HepG2 (cell line): ENCODE results near the gene SHISA4. TPM values are rescaled to one million over a fixed set of nuclear protein-coding genes. Genes with fewer than 3 reads are reported as not detected.

ENCODE experiments used
- ATAC-seq: fragments of 200-7000 bp; cut with Tn5 transposase; 3 replicates; pipeline ENCODE4 v1.9.1; 2020; ENCODE audit warnings: mild to moderate bottlenecking, moderate library complexity
- BruUV-seq: library from RNA; stranded (reverse); fragments of 400-500 nt; replicated peaks from 2 replicates; lab custom pipeline; 2021; lab: Mats Ljungman, UMichigan
- CTCF ChIA-PET: fragments of 300-600 bp; formaldehyde crosslinking; extraction: SDS; loops from one replicate; lab custom pipeline; 2021; ENCODE audit warnings: low total read pairs, inconsistent platforms, low intra/inter-chr PET ratio; lab: Yijun Ruan, JAX
- POLR2A ChIA-PET: fragments of 350-600 bp; sonication (Branson Sonifier 250); formaldehyde crosslinking; loops from one replicate; lab custom pipeline; 2020; ENCODE audit warnings: antibody characterized with exemption, inconsistent platforms; lab: Yijun Ruan, JAX
- DNase-seq: peaks from one replicate; pipeline ENCODE4 v3.0.0-alpha.2; 2015; ENCODE audit warnings: low spot score
- FAIRE-seq: peaks from 3 replicates; lab custom pipeline; 2011; peaks lifted over from hg19 to GRCh38; lab: Jason Lieb, UNC
- H2AFZ ChIP-seq: one replicate; pipeline ENCODE4 v1.6.1; 2011; ENCODE audit warnings: low read length, inconsistent platforms
- H3K27ac ChIP-seq: fragments of 300-600 bp; 3 replicates; pipeline ENCODE4 v1.8.0; 2011; ENCODE audit warnings: mixed run types, mild to moderate bottlenecking, mixed read lengths, low read length, inconsistent platforms; ENCODE audit not compliant: insufficient read depth; ENCODE audit errors: extremely low read length
- H3K27me3 ChIP-seq, 2 experiments: fragments of 200-600 bp in 1 of 2; 2 replicates in 1 of 2; 3 replicates in 1 of 2; pipeline versions ENCODE4 v1.6.0 to v1.8.0; 2011; ENCODE audit warnings: low read length in 2 of 2, mild to moderate bottlenecking in 2 of 2, moderate library complexity in 2 of 2, inconsistent platforms in 1 of 2; ENCODE audit not compliant: insufficient read depth in 2 of 2, control insufficient read depth in 1 of 2
- H3K36me3 ChIP-seq, 2 experiments: fragments of 200-600 bp in 1 of 2; replicated peaks in 1 of 2; 2 replicates in 1 of 2; 3 replicates in 1 of 2; pipeline versions ENCODE4 v1.5.1 to v1.8.0; 2011; ENCODE audit warnings: low read length in 2 of 2, inconsistent platforms in 1 of 2; ENCODE audit not compliant: insufficient read depth in 2 of 2, control insufficient read depth in 1 of 2
- H3K4me1 ChIP-seq: 2 replicates; pipeline ENCODE4 v1.5.1; 2012; ENCODE audit warnings: low read length, inconsistent platforms; ENCODE audit not compliant: insufficient read depth
- H3K4me2 ChIP-seq: 2 replicates; pipeline ENCODE4 v1.6.0; 2011; ENCODE audit warnings: low read depth, low read length, inconsistent platforms
- H3K4me3 ChIP-seq, 3 experiments: fragments of 200-600 bp in 1 of 3; sonication (generic), shearing (Covaris generic) in 1 of 3; replicated peaks in 1 of 3; 2 replicates each; pipeline ENCODE4 v1.5.1; 2011 to 2016; ENCODE audit warnings: low read length in 3 of 3, inconsistent platforms in 2 of 3, low read depth in 2 of 3, mild to moderate bottlenecking in 2 of 3, control low read depth in 1 of 3, mixed read lengths in 1 of 3; ENCODE audit not compliant: insufficient read depth in 1 of 3
- H3K79me2 ChIP-seq: one replicate; pipeline ENCODE4 v1.6.1; 2011; ENCODE audit warnings: low read length, inconsistent platforms; ENCODE audit not compliant: insufficient read depth
- H3K9ac ChIP-seq: 2 replicates; pipeline ENCODE4 v1.6.0; 2011; ENCODE audit warnings: mild to moderate bottlenecking, low read depth, low read length, inconsistent platforms; ENCODE audit not compliant: insufficient read depth
- H3K9me3 ChIP-seq: 2 replicates; pipeline ENCODE4 v1.5.1; 2012; ENCODE audit warnings: mild to moderate bottlenecking, low read length
- H4K20me1 ChIP-seq: 2 replicates; pipeline ENCODE4 v1.6.0; 2011; ENCODE audit warnings: inconsistent platforms, mild to moderate bottlenecking, low read length, moderate library complexity; ENCODE audit not compliant: insufficient read depth
- CHD2 ChIP-seq: IDR thresholded peaks from 2 replicates; pipeline ENCODE4 v1.6.1; 2011; ENCODE audit warnings: low read depth, low read length, improper control_type of control experiment
- DMAP1 ChIP-seq: IDR thresholded peaks from 2 replicates; pipeline ENCODE4 v1.6.1; 2016
- GABPA ChIP-seq, 2 experiments: IDR thresholded peaks; 2 replicates each; pipeline ENCODE4 v1.6.1; 2011 to 2016; ENCODE audit warnings: low read depth in 2 of 2, low read length in 1 of 2, missing biosample characterization in 1 of 2, missing genetic modification characterization in 1 of 2
- HNRNPL ChIP-seq: fragments of 200-400 bp; formaldehyde crosslinking; IDR thresholded peaks from 2 replicates; pipeline ENCODE4 v1.6.1; 2017; ENCODE audit warnings: mild to moderate bottlenecking, low read depth, low read length
- ISX ChIP-seq: sonication (generic); formaldehyde crosslinking; conservative IDR thresholded peaks from 2 replicates; pipeline ENCODE4 v1.5.0; 2020; ENCODE audit warnings: missing genetic modification reagents
- MAFG ChIP-seq: sonication (generic); formaldehyde crosslinking; IDR thresholded peaks from 2 replicates; pipeline ENCODE4 v1.5.1; 2020; ENCODE audit warnings: mild to moderate bottlenecking, missing genetic modification reagents
- SAP130 ChIP-seq: IDR thresholded peaks from 2 replicates; pipeline ENCODE4 v1.6.1; 2016; ENCODE audit warnings: low read depth
- SRSF1 ChIP-seq: fragments of 200-400 bp; formaldehyde crosslinking; optimal IDR thresholded peaks from 2 replicates; pipeline ENCODE3; 2017; ENCODE audit warnings: mild to moderate bottlenecking, low read depth, low read length, moderate library complexity
- THYN1 ChIP-seq: sonication (generic); formaldehyde crosslinking; IDR thresholded peaks from 2 replicates; pipeline ENCODE4 v1.8.1; 2023; ENCODE audit warnings: low read depth, mild to moderate bottlenecking, moderate library complexity, missing genetic modification reagents, borderline replicate concordance
- ZNF160 ChIP-seq: sonication (generic); formaldehyde crosslinking; IDR thresholded peaks from 2 replicates; pipeline ENCODE4 v1.8.0; 2022; ENCODE audit warnings: mild to moderate bottlenecking, inconsistent platforms, missing genetic modification reagents
- ZNF34 ChIP-seq: sonication (generic); formaldehyde crosslinking; IDR thresholded peaks from 2 replicates; pipeline ENCODE4 v1.4.0; 2020; ENCODE audit warnings: mild to moderate bottlenecking, missing genetic modification reagents, borderline replicate concordance
- ZNF572 ChIP-seq: sonication (generic); formaldehyde crosslinking; IDR thresholded peaks from 2 replicates; pipeline ENCODE4 v1.5.1; 2020; ENCODE audit warnings: mild to moderate bottlenecking, missing genetic modification reagents
- ZNF703 ChIP-seq: sonication (generic); formaldehyde crosslinking; IDR thresholded peaks from 2 replicates; pipeline ENCODE4 v1.5.1; 2020; ENCODE audit warnings: missing genetic modification reagents, mild to moderate bottlenecking, moderate library complexity, borderline replicate concordance
- ZNF773 ChIP-seq: sonication (generic); formaldehyde crosslinking; IDR thresholded peaks from 2 replicates; pipeline ENCODE4 v1.4.0; 2020; ENCODE audit warnings: missing genetic modification reagents, borderline replicate concordance
- ZNF879 ChIP-seq: sonication (generic); formaldehyde crosslinking; IDR thresholded peaks from 2 replicates; pipeline ENCODE4 v1.8.1; 2023; ENCODE audit warnings: missing genetic modification reagents
- ZSCAN29 ChIP-seq: sonication (generic); formaldehyde crosslinking; conservative IDR thresholded peaks from 2 replicates; pipeline ENCODE4 v1.4.0; 2020; ENCODE audit warnings: mild to moderate bottlenecking, missing genetic modification reagents
- WGBS: methylation state at CpG from one replicate; pipeline ENCODE4 v1.1.6; 2017; ENCODE audit warnings: low lambda C conversion rate; 5-methylcytosine and 5-hydroxymethylcytosine counted together
- in situ Hi-C: cut with HindIII; loops from 2 replicates; pipeline ENCODE4 v1.10.0; 2017; ENCODE audit warnings: low pct_unique_long_range_greater_than_20kb; ENCODE audit not compliant: extremely low pct_ligation_motif_present
- intact Hi-C: fragments of 100-400 bp; cut with micrococcal nuclease; formaldehyde crosslinking; loops from one replicate; pipeline ENCODE4 v1.10.0; 2022; ENCODE audit not compliant: unreplicated experiment
- polyA plus RNA-seq, 8 experiments: library from polyadenylated mRNA; depleted of rRNA in 3 of 8; stranded (reverse) in 7 of 8; unstranded in 1 of 8; fragments of >200 nt; fragmentation: Illumina TruSeq in 4 of 8; extraction: Trizol in 4 of 8; gene quantifications; 2 replicates each; pipeline versions ENCODE4 v1.2.1 to v1.2.3, GENCODE V29; 2011 to 2016; ENCODE audit warnings: low read depth in 4 of 8, missing spikeins in 1 of 8, mixed read lengths in 1 of 8; ENCODE audit not compliant: insufficient read depth in 1 of 8
- total RNA-seq, 5 experiments: library from RNA; depleted of rRNA; stranded (reverse); fragments of >200 nt; fragmentation: Illumina TruSeq; extraction: Trizol; gene quantifications; 2 replicates each; pipeline ENCODE4 v1.2.3, GENCODE V29; 2016; ENCODE audit warnings: low read depth in 1 of 5
- TF ChIP-seq, protein P1 (sequence below): sonication (generic); formaldehyde crosslinking; IDR thresholded peaks from 2 replicates; pipeline ENCODE4 v1.4.0; 2020; ENCODE audit warnings: missing genetic modification reagents, mild to moderate bottlenecking, borderline replicate concordance

The SHISA4 gene
- total and polyA plus RNA-seq, 2 of the 13 experiments (the other 11 are each of a cell fraction or from before 2014, with no cell fraction given) = 0.51 to 1.0 TPM

DNA sequence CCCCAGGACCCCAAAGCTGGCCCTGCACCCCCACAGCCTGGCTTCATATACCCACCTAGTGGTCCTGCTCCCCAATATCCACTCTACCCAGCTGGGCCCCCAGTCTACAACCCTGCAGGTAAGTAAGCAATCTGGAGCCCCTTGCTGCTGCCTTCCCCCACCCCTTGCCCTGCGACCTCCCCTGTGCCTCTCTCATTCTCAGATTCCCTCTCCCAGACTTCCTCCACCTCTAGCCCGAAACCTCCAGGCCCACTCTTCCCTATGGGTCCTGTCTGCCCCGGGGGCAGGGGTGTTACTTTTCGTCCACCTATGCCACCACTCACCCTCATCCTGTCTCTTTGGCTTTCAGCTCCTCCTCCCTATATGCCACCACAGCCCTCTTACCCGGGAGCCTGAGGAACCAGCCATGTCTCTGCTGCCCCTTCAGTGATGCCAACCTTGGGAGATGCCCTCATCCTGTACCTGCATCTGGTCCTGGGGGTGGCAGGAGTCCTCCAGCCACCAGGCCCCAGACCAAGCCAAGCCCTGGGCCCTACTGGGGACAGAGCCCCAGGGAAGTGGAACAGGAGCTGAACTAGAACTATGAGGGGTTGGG is 2.9 kb downstream of the SHISA4 start:
- no peak for FAIRE-seq
- no peaks in the 10 kb centered on the region for H3K9me3 ChIP-seq
- no peak for TF ChIP-seq GABPA (IDR thresholded peaks at IDR 0.05; ENCODE audit: low read depth, low read length)
- no peak for TF ChIP-seq GABPA (CRISPR knock-in tag; IDR thresholded peaks at IDR 0.05; ENCODE audit: low read depth)
- TF ChIP-seq SRSF1 = no peak
- no peak for TF ChIP-seq ZSCAN29
- TF ChIP-seq ZNF703 (CRISPR knock-in tag) = no peak
- TF ChIP-seq ZNF160 (CRISPR knock-in tag) = no peak
- TF ChIP-seq SAP130 (CRISPR knock-in tag) = no peak
- no peak for TF ChIP-seq ISX
- peaks cover 16% of the 10 kb centered on the region for H3K4me1 ChIP-seq
- no peak overlapping the region for H3K4me2 ChIP-seq
- BruUV-seq = no TSS peak
- H3K4me3 ChIP-seq = no peak overlapping the region
- H3K27ac ChIP-seq = no peak overlapping the region
- H3K36me3 ChIP-seq = no peaks in the 10 kb centered on the region
- no peak for DNase-seq
- no peak overlapping the region for H3K9ac ChIP-seq
- ChIA-PET CTCF (no interaction called here), POLR2A (no interaction called here)
- 7% methylated on average over 5 of the region's 5 CpGs for WGBS
- no peak for ATAC-seq
- intact Hi-C loops = loop anchor here (10.0 kb wide), 1 partner anchor 223 kb away; no protein-coding TSS in a partner anchor
- H3K27me3 ChIP-seq = peaks cover 4 to 36% of the 10 kb centered on the region in 2 experiments; a peak in 3 of 5 replicates
- H3K79me2 ChIP-seq = no peaks in the 10 kb centered on the region
- in situ Hi-C loops = loop anchor here (5.0 kb wide), 1 partner anchor 81 kb away; no protein-coding TSS in a partner anchor
- no peak overlapping the region for H2AFZ ChIP-seq
- no peaks in the 10 kb centered on the region for H4K20me1 ChIP-seq

DNA sequence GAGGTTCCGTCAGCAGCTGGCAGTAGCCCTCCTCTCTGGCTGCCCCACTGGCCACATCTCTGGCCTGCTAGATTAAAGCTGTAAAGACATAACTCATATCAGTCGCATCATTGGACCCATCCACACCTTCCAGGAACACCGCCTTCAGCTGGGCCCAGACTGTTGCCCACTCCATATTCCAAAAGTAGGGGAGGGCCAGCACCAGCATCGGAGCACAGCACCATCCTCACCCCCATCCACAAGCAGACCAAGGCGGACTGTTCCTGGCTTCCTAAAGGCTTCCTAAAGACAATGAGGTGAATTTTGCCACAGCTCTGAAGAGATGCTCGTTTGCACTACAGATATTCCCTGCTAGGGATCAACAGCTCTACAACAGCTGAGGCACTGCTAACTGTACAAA is 3.5 kb downstream of the SHISA4 start:
- ChIA-PET POLR2A (no interaction called here), CTCF (no interaction called here)
- no peak for ATAC-seq
- Histone ChIP-seq H3K79me2 (no peaks in the 10 kb centered on the region), H3K4me1 (peaks cover 16% of the 10 kb centered on the region), H3K27ac (no peak overlapping the region), H3K36me3 (no peaks in the 10 kb centered on the region), H3K27me3 (peaks cover 4 to 33% of the 10 kb centered on the region in 2 experiments; a peak in 3 of 5 replicates), H3K9me3 (no peaks in the 10 kb centered on the region), H2AFZ (no peak overlapping the region), H3K9ac (no peak overlapping the region), H3K4me2 (no peak overlapping the region), H4K20me1 (no peaks in the 10 kb centered on the region), H3K4me3 (no peak overlapping the region)
- FAIRE-seq = no peak
- no TSS peak for BruUV-seq
- WGBS = 54% methylated on average over 5 of the region's 6 CpGs
- no peak for DNase-seq
- intact Hi-C loops (loop anchor here (10.0 kb wide), 1 partner anchor 223 kb away; no protein-coding TSS in a partner anchor), in situ Hi-C loops (loop anchor here (5.0 kb wide), 1 partner anchor 80 kb away; no protein-coding TSS in a partner anchor)
- TF ChIP-seq ZNF879 (CRISPR knock-in tag) (no peak), HNRNPL (no peak), DMAP1 (no peak), ZNF773 (CRISPR knock-in tag) (no peak), THYN1 (CRISPR knock-in tag) (no peak), ZNF572 (CRISPR knock-in tag) (no peak), MAFG (CRISPR knock-in tag) (no peak), ZNF34 (no peak), CHD2 (no peak)
- TF ChIP-seq, protein P1, sequence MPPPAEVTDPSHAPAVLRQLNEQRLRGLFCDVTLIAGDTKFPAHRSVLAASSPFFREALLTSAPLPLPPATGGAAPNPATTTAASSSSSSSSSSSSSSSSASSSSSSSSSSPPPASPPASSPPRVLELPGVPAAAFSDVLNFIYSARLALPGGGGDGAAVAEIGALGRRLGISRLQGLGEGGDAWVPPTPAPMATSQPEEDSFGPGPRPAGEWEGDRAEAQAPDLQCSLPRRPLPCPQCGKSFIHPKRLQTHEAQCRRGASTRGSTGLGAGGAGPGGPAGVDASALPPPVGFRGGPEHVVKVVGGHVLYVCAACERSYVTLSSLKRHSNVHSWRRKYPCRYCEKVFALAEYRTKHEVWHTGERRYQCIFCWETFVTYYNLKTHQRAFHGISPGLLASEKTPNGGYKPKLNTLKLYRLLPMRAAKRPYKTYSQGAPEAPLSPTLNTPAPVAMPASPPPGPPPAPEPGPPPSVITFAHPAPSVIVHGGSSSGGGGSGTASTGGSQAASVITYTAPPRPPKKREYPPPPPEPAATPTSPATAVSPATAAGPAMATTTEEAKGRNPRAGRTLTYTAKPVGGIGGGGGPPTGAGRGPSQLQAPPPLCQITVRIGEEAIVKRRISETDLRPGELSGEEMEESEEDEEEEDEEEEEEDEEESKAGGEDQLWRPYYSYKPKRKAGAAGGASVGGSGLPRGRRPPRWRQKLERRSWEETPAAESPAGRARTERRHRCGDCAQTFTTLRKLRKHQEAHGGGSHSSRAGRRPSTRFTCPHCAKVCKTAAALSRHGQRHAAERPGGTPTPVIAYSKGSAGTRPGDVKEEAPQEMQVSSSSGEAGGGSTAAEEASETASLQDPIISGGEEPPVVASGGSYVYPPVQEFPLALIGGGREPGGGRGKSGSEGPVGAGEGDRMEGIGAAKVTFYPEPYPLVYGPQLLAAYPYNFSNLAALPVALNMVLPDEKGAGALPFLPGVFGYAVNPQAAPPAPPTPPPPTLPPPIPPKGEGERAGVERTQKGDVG = no peak
